ENCODE results near the gene ACOXL. TPM values are rescaled to one million over a fixed set of nuclear protein-coding genes. Genes with fewer than 3 reads are reported as not detected.

Gene ACOXL
- total RNA-seq, 6 experiments from 2014 or later, result not detected

- ATAC-seq, result no peak
- no peaks in the 10 kb centered on the region for H3K36me3 ChIP-seq
- DNase-seq, result no peak
These were observed 424.8 kb downstream of the ACOXL start for GRCh38 chr2:111157071-111157661.

GRCh38 chr2:111157798-111158197 lies 425.4 kb downstream of the ACOXL start:
- Histone ChIP-seq H3K9me3 (no peaks in the 10 kb centered on the region), H3K27ac (no peak overlapping the region), H3K4me3 (no peak overlapping the region), H3K36me3 (no peaks in the 10 kb centered on the region), H3K27me3 (no peaks in the 10 kb centered on the region), H3K4me1 (peaks cover 0 to 26% (median 10%) of the 10 kb centered on the region in 4 donors)
- no peak for TF ChIP-seq CTCF (IDR thresholded peaks at IDR 0.05)
- no peak for TF ChIP-seq POLR2A (IDR thresholded peaks at IDR 0.05)
- DNase-seq, result no peak
- ATAC-seq, result no peak
- WGBS (ENCODE audit: insufficient coverage, low coverage, low lambda C conversion rate, missing lambda C conversion rate), result 70% methylated on average over 2 of the region's 2 CpGs
- intact Hi-C loops (cut with DNase I), result no loop called here

More at GRCh38 chr2:111157071-111157661, 424.8 kb downstream of the ACOXL start:
- no peaks in the 10 kb centered on the region for H3K9me3 ChIP-seq
- TF ChIP-seq POLR2A (IDR thresholded peaks at IDR 0.05) (no peak), CTCF (IDR thresholded peaks at IDR 0.05) (no peak)
- no peak overlapping the region for H3K4me3 ChIP-seq
- no peak overlapping the region for H3K27ac ChIP-seq
- H3K4me1 ChIP-seq, result peaks cover 0 to 21% (median 7%) of the 10 kb centered on the region in 4 donors
- intact Hi-C loops (cut with DNase I), result no loop called here
- 70% methylated on average over 5 of the region's 5 CpGs for WGBS (ENCODE audit: insufficient coverage, low coverage, low lambda C conversion rate, missing lambda C conversion rate)
- H3K27me3 ChIP-seq, result no peaks in the 10 kb centered on the region

- Histone ChIP-seq H3K27me3 (no peaks in the 10 kb centered on the region), H3K27ac (no peak overlapping the region), H3K4me1 (peaks cover 0 to 26% (median 10%) of the 10 kb centered on the region in 4 donors), H3K9me3 (no peaks in the 10 kb centered on the region), H3K36me3 (no peaks in the 10 kb centered on the region), H3K4me3 (no peak overlapping the region)
- DNase-seq (no peak), ATAC-seq (no peak)
- TF ChIP-seq POLR2A (IDR thresholded peaks at IDR 0.05) (no peak), CTCF (IDR thresholded peaks at IDR 0.05) (no peak)
- intact Hi-C loops (cut with DNase I), result no loop called here
- WGBS (ENCODE audit: insufficient coverage, low coverage, low lambda C conversion rate, missing lambda C conversion rate), result 83% methylated on average over 1 of the region's 5 CpGs
These were observed 427.3 kb downstream of the ACOXL start for GRCh38 chr2:111159641-111160040.

GRCh38 chr2:111160758-111161157 lies 428.4 kb downstream of the ACOXL start:
- peaks cover 0 to 16% (median 10%) of the 10 kb centered on the region in 4 donors for H3K4me1 ChIP-seq
- TF ChIP-seq POLR2A (IDR thresholded peaks at IDR 0.05), result no peak
- TF ChIP-seq CTCF (IDR thresholded peaks at IDR 0.05), result no peak
- no peak for DNase-seq
- H3K36me3 ChIP-seq, result no peaks in the 10 kb centered on the region
- 79% methylated on average over 2 of the region's 3 CpGs for WGBS (ENCODE audit: insufficient coverage, low coverage, low lambda C conversion rate, missing lambda C conversion rate)
- H3K9me3 ChIP-seq, result no peaks in the 10 kb centered on the region
- ATAC-seq, result no peak
- H3K27me3 ChIP-seq, result no peaks in the 10 kb centered on the region
- no peak overlapping the region for H3K27ac ChIP-seq
- intact Hi-C loops (cut with DNase I), result no loop called here
- H3K4me3 ChIP-seq, result no peak overlapping the region

All from right lobe of liver (tissue), 6 donors.